Heart left ventricle (tissue), 16 donors: Measurements from ENCODE around the gene KLF2. TPM values are rescaled to one million over a fixed set of nuclear protein-coding genes. Genes with fewer than 3 reads are reported as not detected.

Experiments
- ATAC-seq, 4 donors: fragments of 200-7000 bp; cut with Tn5 transposase; one replicate each; pipeline ENCODE4 v1.9.1; 2020 to 2022; ENCODE audit warnings: moderate library complexity in 4 of 4, mild to moderate bottlenecking in 3 of 4, moderate number of reproducible peaks in 1 of 4
- DNase-seq, 5 donors: peaks; one replicate each; pipeline ENCODE4 v3.0.0-alpha.2; 2020
- H3K27ac ChIP-seq, 12 donors: fragments of 200-600 bp; sonication (generic) in 4 of 12; one replicate each; pipeline versions ENCODE4 v1.5.0 to v1.8.0; 2016 to 2022; ENCODE audit warnings: mild to moderate bottlenecking in 2 of 12
- H3K27me3 ChIP-seq, 9 donors: fragments of 200-600 bp; sonication (generic) in 2 of 9; one replicate each; pipeline versions ENCODE4 v1.5.1 to v1.8.0; 2016 to 2022; ENCODE audit warnings: mild to moderate bottlenecking in 3 of 9
- H3K36me3 ChIP-seq, 9 donors: fragments of 200-600 bp; sonication (generic) in 2 of 9; one replicate each; pipeline versions ENCODE4 v1.5.0 to v1.8.0; 2018 to 2022; ENCODE audit warnings: mild to moderate bottlenecking in 2 of 9
- H3K4me1 ChIP-seq, 12 donors: fragments of 200-600 bp; sonication (generic) in 4 of 12; one replicate each; pipeline versions ENCODE4 v1.5.0 to v1.8.0; 2016 to 2022; ENCODE audit warnings: mild to moderate bottlenecking in 3 of 12
- H3K4me3 ChIP-seq, 12 donors: fragments of 200-600 bp; sonication (generic) in 4 of 12; one replicate each; pipeline versions ENCODE4 v1.5.0 to v1.8.0; 2017 to 2022; ENCODE audit warnings: mild to moderate bottlenecking in 9 of 12, moderate library complexity in 4 of 12
- H3K9me3 ChIP-seq, 12 donors: fragments of 200-600 bp; sonication (generic) in 4 of 12; one replicate each; pipeline versions ENCODE4 v1.5.0 to v1.8.0; 2016 to 2022; ENCODE audit warnings: mild to moderate bottlenecking in 1 of 12
- CTCF ChIP-seq, 12 donors: fragments of 200-600 bp; sonication (generic) in 4 of 12; IDR thresholded peaks; one replicate each; pipeline versions ENCODE4 v1.5.0 to v1.8.0; 2018 to 2022; ENCODE audit warnings: antibody characterized with exemption in 12 of 12, mild to moderate bottlenecking in 5 of 12
- POLR2A ChIP-seq, 2 donors: fragments of 450-650 bp; IDR thresholded peaks; one replicate each; pipeline ENCODE4 v1.6.1; 2017; ENCODE audit warnings: antibody characterized with exemption in 2 of 2, mild to moderate bottlenecking in 2 of 2, moderate library complexity in 2 of 2
- WGBS, 4 donors: extraction: QIAGEN DNeasy Blood & Tissue Kit in 2 of 4; methylation state at CpG; one replicate each; pipeline versions ENCODE4 v1.1.5 to v1.1.7; 2013 to 2018; 5-methylcytosine and 5-hydroxymethylcytosine counted together
- intact Hi-C, 10 donors: fragments of 100-400 bp; cut with DNase I; formaldehyde crosslinking; loops; one replicate each; pipeline versions ENCODE4 v1.11.1 to v1.14.2; 2022
- polyA plus RNA-seq, 2 donors: library from polyadenylated mRNA; stranded (reverse); fragments of 200-250 nt; gene quantifications; one replicate each; pipeline ENCODE4 v1.2.3, GENCODE V29; 2013
- total RNA-seq, 9 donors: library from RNA; depleted of rRNA in 2 of 9; stranded (reverse); fragments of >200 nt in 2 of 9; fragmentation: NEBNext Ultra II Directional in 3 of 9; extraction: Animal tissue kit (Norgen Biotek cat#: 25700) in 3 of 9; gene quantifications; one replicate each; pipeline versions ENCODE4 v1.1.0 to v1.2.4, GENCODE V29; 2016 to 2023
- donor health status: ischemic (EF 13 %, LVEDD 7.1; RV severe dilation, severe dysfunction).
- donor health status: healthy with polysubstance abuse.
- donor health status: DM: no; HTN: yes; CAD: no.
- donor health status: DM: no; HTN: no; CAD: no.
- donor health status: ischemic (EF 25% LVEDD 6.9; RV normal size, moderate dysfunction).
- donor health status: ischemic (EF 25% LVEDD 5.7; RV mildly dilated, moderate dysfunction).
- donor health status: healthy.
- donor health status: DM: yes; HTN: yes; CAD: no.
- donor health status: ischemic (EF 35%, LVEDD 5.7; RV mildly dilated, moderate dysfunction).
- donor health status: nonischemic (EF 11% LVEDD 7.7; RV severe dilation, severe dysfunction).
- donor health status: DM: yes; HTN: yes; CAD: no.
- donor health status: PGD.
- donor health status: ischemic (EF 29% LVEDD 5.4; RV normal size, mild dysfunction).
- donor health status: nonischemic (EF 23%, LVEDD 6.1; RV moderate dilation, normal function).

KLF2 gene
- total and polyA plus RNA-seq, 11 donors, result 14.4 to 87.2 (median 37.8) TPM

GRCh38 chr19:16366433-16367260, 42.0 kb downstream of the KLF2 start:
- H3K4me3 ChIP-seq, result peak overlapping the region in 1 of 12 donors; percentile 28
- H3K27me3 ChIP-seq, result no peaks in the 10 kb centered on the region
- peaks cover 0 to 15% (median 3%) of the 10 kb centered on the region in 9 donors for H3K36me3 ChIP-seq
- peak overlapping the region in 4 of 12 donors; percentile 15 to 87 (median 24) for H3K27ac ChIP-seq
- TF ChIP-seq CTCF (IDR thresholded peaks at IDR 0.05), result no peak
- TF ChIP-seq POLR2A (IDR thresholded peaks at IDR 0.05), result no peak
- intact Hi-C loops, result no loop called here
- no peak for ATAC-seq
- peaks cover 0 to 90% (median 11%) of the 10 kb centered on the region in 12 donors for H3K4me1 ChIP-seq
- no peaks in the 10 kb centered on the region for H3K9me3 ChIP-seq
- 73 to 89% (median 86%) methylated on average over 25 of the region's 25 CpGs for WGBS, 4 donors
- DNase-seq, result peak in 1 of 5 donors; percentile 24

DNA sequence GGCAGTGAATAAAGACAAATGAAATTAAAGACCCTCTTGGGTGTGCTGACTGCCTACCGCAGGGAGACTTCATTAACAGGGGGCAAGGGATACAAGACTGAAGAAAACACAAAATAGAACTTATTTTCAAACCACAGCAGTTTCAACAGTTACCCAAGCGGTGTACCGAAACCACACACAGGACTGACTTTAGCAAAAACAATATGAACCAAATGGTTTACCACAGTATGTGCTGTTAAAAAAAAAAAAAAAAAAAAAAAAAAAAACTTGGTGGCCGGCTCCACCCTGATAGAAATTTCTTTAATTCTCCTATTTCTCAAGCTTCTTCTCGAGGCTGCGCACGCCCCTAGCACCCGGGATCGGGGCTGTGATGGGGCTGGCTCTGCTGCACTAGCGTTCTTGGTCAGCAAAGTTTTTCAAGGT, 42.6 kb downstream of the KLF2 start:
- Histone ChIP-seq H3K4me3 (peak overlapping the region in 1 of 12 donors; percentile 28), H3K4me1 (peaks cover 0 to 91% (median 17%) of the 10 kb centered on the region in 12 donors), H3K27ac (peak overlapping the region in 3 of 12 donors; percentile 1 to 87 (median 20)), H3K36me3 (peaks cover 0 to 12% (median 4%) of the 10 kb centered on the region in 9 donors), H3K9me3 (no peaks in the 10 kb centered on the region), H3K27me3 (no peaks in the 10 kb centered on the region)
- WGBS, 4 donors, result 84 to 96% (median 87%) methylated on average over 10 of the region's 10 CpGs
- no peak for TF ChIP-seq CTCF (IDR thresholded peaks at IDR 0.05)
- no peak for TF ChIP-seq POLR2A (IDR thresholded peaks at IDR 0.05)
- ATAC-seq, result no peak
- DNase-seq, result peak in 1 of 5 donors; percentile 11
- intact Hi-C loops, result no loop called here

GRCh38 chr19:16368385-16369305, 44.0 kb downstream of the KLF2 start:
- intact Hi-C loops, result no loop called here
- DNase-seq, result peak in 1 of 5 donors; percentile 29
- TF ChIP-seq POLR2A (IDR thresholded peaks at IDR 0.05), result no peak
- no peak for TF ChIP-seq CTCF (IDR thresholded peaks at IDR 0.05)
- H3K4me3 ChIP-seq, result no peak overlapping the region
- H3K4me1 ChIP-seq, result peaks cover 0 to 99% (median 28%) of the 10 kb centered on the region in 12 donors
- H3K36me3 ChIP-seq, result peaks cover 0 to 21% (median 6%) of the 10 kb centered on the region in 9 donors
- H3K27me3 ChIP-seq, result no peaks in the 10 kb centered on the region
- WGBS, 4 donors, result 73 to 87% (median 81%) methylated on average over 18 of the region's 18 CpGs
- no peak for ATAC-seq
- no peaks in the 10 kb centered on the region for H3K9me3 ChIP-seq
- peak overlapping the region in 1 of 12 donors; percentile 87 for H3K27ac ChIP-seq
